Measurements from ENCODE around the gene GTF3C5.

The GTF3C5 gene

DNA sequence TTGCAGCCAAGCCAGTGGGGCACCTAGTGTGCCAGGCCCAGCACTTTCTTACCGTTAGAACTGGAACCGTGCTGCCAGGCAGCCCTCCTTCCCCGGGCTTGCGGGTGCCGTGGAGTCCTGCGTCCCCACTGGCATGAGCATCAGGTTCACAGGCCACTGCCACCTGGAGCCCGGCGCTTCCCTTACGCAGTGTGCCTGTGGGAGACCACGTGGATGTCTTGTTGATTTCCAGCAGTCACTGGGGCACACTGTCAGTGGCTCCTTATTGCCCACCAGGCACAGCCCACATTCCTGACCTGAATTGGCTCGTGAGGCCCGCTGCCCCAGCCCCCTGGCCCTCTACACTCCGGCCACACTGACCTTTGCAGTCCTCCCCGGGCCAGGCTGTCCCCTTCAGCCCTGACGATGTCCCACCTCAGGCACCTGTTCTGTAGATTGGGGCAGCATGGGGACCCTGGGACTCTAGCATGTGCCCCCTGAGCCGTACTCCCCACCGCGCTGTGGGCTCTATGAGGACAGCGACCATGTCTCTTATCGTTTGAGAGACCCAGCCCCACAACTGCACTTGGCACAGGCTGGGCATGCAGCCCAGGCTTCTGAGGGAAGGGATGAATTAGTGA lies 20.6 kb downstream of the GTF3C5 start:
- H3K4me3 ChIP-seq (ENCODE audit: low read depth, low read length), result no peak overlapping the region
- DNase-seq (ENCODE audit: low read depth), result no peak
- TF ChIP-seq, protein P1, sequence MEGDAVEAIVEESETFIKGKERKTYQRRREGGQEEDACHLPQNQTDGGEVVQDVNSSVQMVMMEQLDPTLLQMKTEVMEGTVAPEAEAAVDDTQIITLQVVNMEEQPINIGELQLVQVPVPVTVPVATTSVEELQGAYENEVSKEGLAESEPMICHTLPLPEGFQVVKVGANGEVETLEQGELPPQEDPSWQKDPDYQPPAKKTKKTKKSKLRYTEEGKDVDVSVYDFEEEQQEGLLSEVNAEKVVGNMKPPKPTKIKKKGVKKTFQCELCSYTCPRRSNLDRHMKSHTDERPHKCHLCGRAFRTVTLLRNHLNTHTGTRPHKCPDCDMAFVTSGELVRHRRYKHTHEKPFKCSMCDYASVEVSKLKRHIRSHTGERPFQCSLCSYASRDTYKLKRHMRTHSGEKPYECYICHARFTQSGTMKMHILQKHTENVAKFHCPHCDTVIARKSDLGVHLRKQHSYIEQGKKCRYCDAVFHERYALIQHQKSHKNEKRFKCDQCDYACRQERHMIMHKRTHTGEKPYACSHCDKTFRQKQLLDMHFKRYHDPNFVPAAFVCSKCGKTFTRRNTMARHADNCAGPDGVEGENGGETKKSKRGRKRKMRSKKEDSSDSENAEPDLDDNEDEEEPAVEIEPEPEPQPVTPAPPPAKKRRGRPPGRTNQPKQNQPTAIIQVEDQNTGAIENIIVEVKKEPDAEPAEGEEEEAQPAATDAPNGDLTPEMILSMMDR (IDR thresholded peaks at IDR 0.05; ENCODE audit: insufficient read depth, low read depth, low read length, missing control alignments), result no peak

DNA sequence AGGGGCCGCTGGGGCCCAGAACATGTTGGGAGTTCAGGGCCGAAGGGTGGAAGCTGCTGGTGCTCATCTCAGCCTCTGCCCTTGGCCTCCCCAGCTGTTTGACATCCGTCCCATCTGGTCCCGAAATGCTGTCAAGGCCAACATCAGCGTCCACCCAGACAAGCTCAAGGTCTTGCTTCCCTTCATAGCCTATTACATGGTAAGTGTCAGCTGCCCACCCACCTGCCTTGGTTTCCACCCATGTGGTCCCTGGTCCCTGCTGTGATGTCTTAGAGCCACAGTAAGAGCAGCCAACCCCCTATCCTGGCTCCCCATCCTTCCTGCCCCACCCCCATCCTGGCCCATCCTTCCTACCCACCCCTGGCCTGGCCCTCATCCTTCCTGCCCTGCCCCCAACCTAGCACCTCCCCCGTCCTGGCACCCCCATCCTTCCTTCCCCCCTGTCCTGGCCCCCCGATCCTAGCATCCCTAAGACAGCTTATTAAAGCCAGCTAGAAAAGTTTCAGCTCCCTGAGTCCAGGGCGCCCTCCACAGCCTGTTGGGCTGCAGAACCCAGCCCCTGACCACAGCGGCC lies 21.3 kb downstream of the GTF3C5 start:
- TF ChIP-seq, protein P1 (IDR thresholded peaks at IDR 0.05; ENCODE audit: insufficient read depth, low read depth, low read length, missing control alignments), result no peak
- no peak overlapping the region for H3K4me3 ChIP-seq (ENCODE audit: low read depth, low read length)
- DNase-seq (ENCODE audit: low read depth), result no peak

DNA sequence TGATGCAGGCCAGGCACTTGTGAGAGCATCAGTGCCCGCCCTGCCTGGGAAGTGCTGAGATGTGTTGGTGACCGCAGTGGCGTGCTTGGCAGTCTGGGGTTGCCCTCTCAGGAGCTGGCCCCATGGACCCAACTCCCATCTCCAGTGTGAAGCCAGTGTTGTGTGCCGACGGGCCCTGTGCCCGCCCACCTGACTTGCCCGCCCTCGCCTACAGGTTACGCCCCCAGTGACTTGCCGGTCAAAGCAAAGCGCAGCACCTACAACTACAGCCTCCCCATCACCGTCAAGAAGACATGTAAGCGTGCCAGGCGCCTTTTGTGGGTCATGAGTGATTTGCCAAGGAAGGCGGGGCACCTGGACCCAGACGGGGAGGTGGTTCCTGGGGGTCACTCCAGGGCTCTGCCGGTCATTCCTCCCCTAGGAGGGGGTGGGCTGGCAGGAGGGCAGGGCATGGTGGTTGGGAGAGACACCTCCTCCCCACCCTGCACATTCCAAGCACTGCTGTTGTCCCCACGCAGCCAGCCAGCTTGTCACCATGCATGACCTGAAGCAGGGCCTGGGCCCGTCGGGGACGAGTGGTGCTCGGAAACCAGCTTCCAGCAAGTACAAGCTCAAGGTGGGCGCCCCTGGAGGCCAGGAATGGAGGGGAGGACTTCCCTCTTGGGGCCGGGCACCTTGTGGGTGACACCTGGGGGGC lies 23.5 kb downstream of the GTF3C5 start:
- no peak overlapping the region for H3K4me3 ChIP-seq (ENCODE audit: low read depth, low read length)
- no peak for DNase-seq (ENCODE audit: low read depth)
- TF ChIP-seq, protein P1 (IDR thresholded peaks at IDR 0.05; ENCODE audit: insufficient read depth, low read depth, low read length, missing control alignments), result no peak

DNA sequence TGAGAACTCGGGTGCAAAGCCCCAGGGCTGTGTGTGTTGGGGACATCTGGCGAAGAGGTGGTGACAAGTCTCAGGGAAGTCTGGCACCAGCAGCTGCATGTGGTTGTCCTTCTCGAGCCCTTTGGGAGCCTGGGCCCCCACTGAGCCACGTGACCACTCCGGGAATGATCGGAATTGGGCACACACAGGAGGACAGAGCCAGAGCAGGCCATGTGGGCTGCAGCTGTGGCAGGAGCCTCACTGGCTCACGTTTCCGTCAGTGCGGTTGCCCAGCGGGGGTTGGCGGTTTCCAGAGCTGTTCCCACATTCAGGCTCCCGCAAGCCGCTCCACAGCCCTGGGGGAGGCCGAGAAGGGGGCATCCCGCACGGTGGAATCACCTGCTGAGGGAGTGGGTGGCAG lies 24.2 kb downstream of the GTF3C5 start:
- TF ChIP-seq, protein P1 (IDR thresholded peaks at IDR 0.05; ENCODE audit: insufficient read depth, low read depth, low read length, missing control alignments), result no peak
- no peak overlapping the region for H3K4me3 ChIP-seq (ENCODE audit: low read depth, low read length)
- no peak for DNase-seq (ENCODE audit: low read depth)

DNA sequence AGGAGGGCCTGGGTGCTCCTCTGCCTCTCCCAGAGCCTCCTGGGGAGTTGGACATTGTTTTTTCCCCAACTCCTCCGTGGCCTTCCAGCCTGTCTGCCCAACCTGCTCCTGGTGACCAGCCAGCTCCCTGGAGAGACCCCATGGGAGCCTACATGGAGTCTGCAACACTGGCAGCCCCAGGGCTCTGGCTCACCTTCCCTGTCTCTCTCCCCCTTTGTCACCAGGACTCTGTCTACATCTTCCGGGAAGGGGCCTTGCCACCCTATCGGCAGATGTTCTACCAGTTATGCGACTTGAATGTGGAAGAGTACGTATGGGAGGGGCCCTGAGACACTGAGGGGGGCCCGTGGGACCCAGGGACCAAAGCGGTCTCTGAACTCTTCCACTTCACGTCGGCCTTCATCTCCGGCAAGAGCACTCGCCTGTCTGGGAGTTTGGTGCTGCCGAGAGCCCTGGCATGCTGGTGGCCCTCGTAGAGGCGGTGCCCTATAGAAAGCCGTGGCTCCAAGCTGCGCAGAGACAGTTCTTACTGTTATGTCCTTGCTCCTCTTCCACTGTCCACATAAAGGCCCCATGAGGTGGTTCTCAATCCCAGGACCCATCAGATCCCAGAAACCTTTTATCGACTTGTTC lies 25.1 kb downstream of the GTF3C5 start:
- TF ChIP-seq, protein P1 (IDR thresholded peaks at IDR 0.05; ENCODE audit: insufficient read depth, low read depth, low read length, missing control alignments), result no peak
- H3K4me3 ChIP-seq (ENCODE audit: low read depth, low read length), result no peak overlapping the region
- no peak for DNase-seq (ENCODE audit: low read depth)

DNA sequence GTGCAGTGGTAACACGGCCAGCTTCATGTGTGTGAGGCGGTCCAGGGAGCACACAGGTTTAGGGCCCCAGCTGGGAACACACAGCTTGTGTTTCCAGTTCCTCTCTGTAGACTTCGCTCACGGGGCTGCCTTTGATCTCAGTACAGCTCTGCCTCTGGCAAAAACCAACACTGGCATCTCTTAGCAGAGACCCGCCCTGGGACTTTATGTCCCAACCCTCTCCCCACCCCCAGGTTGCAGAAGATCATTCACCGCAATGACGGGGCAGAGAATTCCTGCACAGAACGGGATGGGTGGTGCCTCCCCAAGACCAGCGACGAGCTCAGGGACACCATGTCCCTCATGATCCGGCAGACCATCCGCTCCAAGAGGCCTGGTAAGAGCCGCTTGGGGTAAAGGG lies 25.7 kb downstream of the GTF3C5 start:
- TF ChIP-seq, protein P1 (IDR thresholded peaks at IDR 0.05; ENCODE audit: insufficient read depth, low read depth, low read length, missing control alignments), result no peak
- H3K4me3 ChIP-seq (ENCODE audit: low read depth, low read length), result no peak overlapping the region
- DNase-seq (ENCODE audit: low read depth), result no peak
